ENCODE measurements around the gene NFATC2IP. TPM values are rescaled to one million over a fixed set of nuclear protein-coding genes. Genes with fewer than 3 reads are reported as not detected.

The NFATC2IP gene
- total RNA-seq, 1 donor from 2014 or later, result 19.2 TPM

GRCh38 chr16:28904828-28905227, 45.9 kb upstream of the NFATC2IP start:
- no peak for TF ChIP-seq CTCF (IDR thresholded peaks at IDR 0.05; ENCODE audit: insufficient read depth, low read length, severe bottlenecking)
- DNase-seq (ENCODE audit: low read depth) (no peak), FAIRE-seq (no peak)
- H3K36me3 ChIP-seq (ENCODE audit: control insufficient read depth, insufficient read depth, low read length), result peaks cover 6% of the 10 kb centered on the region
- H3K27me3 ChIP-seq (ENCODE audit: control insufficient read depth, insufficient read depth, low read length), result no peaks in the 10 kb centered on the region
- H3K4me3 ChIP-seq (ENCODE audit: low read depth, low read length), result no peak overlapping the region

- Histone ChIP-seq H3K36me3 (ENCODE audit: control insufficient read depth, insufficient read depth, low read length) (peaks cover 6% of the 10 kb centered on the region), H3K27me3 (ENCODE audit: control insufficient read depth, insufficient read depth, low read length) (no peaks in the 10 kb centered on the region), H3K4me3 (ENCODE audit: low read depth, low read length) (no peak overlapping the region)
- DNase-seq (ENCODE audit: low read depth) (no peak), FAIRE-seq (no peak)
- no peak for TF ChIP-seq CTCF (IDR thresholded peaks at IDR 0.05; ENCODE audit: insufficient read depth, low read length, severe bottlenecking)
These were observed 45.4 kb upstream of the NFATC2IP start for GRCh38 chr16:28905229-28905754.

GRCh38 chr16:28905800-28906372, 44.9 kb upstream of the NFATC2IP start:
- peaks cover 10% of the 10 kb centered on the region for H3K36me3 ChIP-seq (ENCODE audit: control insufficient read depth, insufficient read depth, low read length)
- no peak for FAIRE-seq
- DNase-seq (ENCODE audit: low read depth), result no peak
- no peak for TF ChIP-seq CTCF (IDR thresholded peaks at IDR 0.05; ENCODE audit: insufficient read depth, low read length, severe bottlenecking)
- H3K27me3 ChIP-seq (ENCODE audit: control insufficient read depth, insufficient read depth, low read length), result no peaks in the 10 kb centered on the region
- H3K4me3 ChIP-seq (ENCODE audit: low read depth, low read length), result no peak overlapping the region

GRCh38 chr16:28910086-28911031, 40.4 kb upstream of the NFATC2IP start:
- H3K4me3 ChIP-seq (ENCODE audit: low read depth, low read length), result no peak overlapping the region
- no peaks in the 10 kb centered on the region for H3K27me3 ChIP-seq (ENCODE audit: control insufficient read depth, insufficient read depth, low read length)
- TF ChIP-seq CTCF (IDR thresholded peaks at IDR 0.05; ENCODE audit: insufficient read depth, low read length, severe bottlenecking), result no peak
- peaks cover 15% of the 10 kb centered on the region for H3K36me3 ChIP-seq (ENCODE audit: control insufficient read depth, insufficient read depth, low read length)
- FAIRE-seq (no peak), DNase-seq (ENCODE audit: low read depth) (peak; percentile 47)

GRCh38 chr16:28912558-28912957, 38.2 kb upstream of the NFATC2IP start:
- Histone ChIP-seq H3K4me3 (ENCODE audit: low read depth, low read length) (no peak overlapping the region), H3K27me3 (ENCODE audit: control insufficient read depth, insufficient read depth, low read length) (no peaks in the 10 kb centered on the region), H3K36me3 (ENCODE audit: control insufficient read depth, insufficient read depth, low read length) (peaks cover 16% of the 10 kb centered on the region)
- TF ChIP-seq CTCF (IDR thresholded peaks at IDR 0.05; ENCODE audit: insufficient read depth, low read length, severe bottlenecking), result no peak
- FAIRE-seq, result no peak
- no peak for DNase-seq (ENCODE audit: low read depth)
